Liver (tissue), 9 donors: ENCODE data around the gene GPR146. TPM values are rescaled to one million over a fixed set of nuclear protein-coding genes. Genes with fewer than 3 reads are reported as not detected.

Experiments
- DNase-seq: peaks from one replicate; pipeline ENCODE4 v3.0.0-alpha.2; 2017; ENCODE audit warnings: low spot score
- H3K27ac ChIP-seq, 2 donors: one replicate each; pipeline ENCODE4 v1.7.0; 2013; ENCODE audit warnings: inconsistent platforms in 2 of 2, low read length in 2 of 2, control low read depth in 1 of 2, low read depth in 1 of 2, mild to moderate bottlenecking in 1 of 2
- H3K27me3 ChIP-seq, 4 donors: one replicate each; pipeline versions ENCODE4 v1.6.1 to v1.7.0; 2013; ENCODE audit warnings: low read length in 3 of 4, inconsistent platforms in 1 of 4, mild to moderate bottlenecking in 1 of 4, moderate library complexity in 1 of 4; ENCODE audit not compliant: control insufficient read depth in 4 of 4, insufficient read depth in 4 of 4
- H3K36me3 ChIP-seq, 4 donors: one replicate each; pipeline versions ENCODE4 v1.6.1 to v1.7.0; 2013; ENCODE audit warnings: low read length in 3 of 4, mild to moderate bottlenecking in 3 of 4, low read depth in 1 of 4, moderate library complexity in 1 of 4; ENCODE audit not compliant: control insufficient read depth in 4 of 4, insufficient read depth in 3 of 4
- H3K4me1 ChIP-seq, 4 donors: one replicate each; pipeline versions ENCODE4 v1.6.1 to v1.7.0; 2013; ENCODE audit warnings: low read length in 3 of 4, mild to moderate bottlenecking in 3 of 4, moderate library complexity in 1 of 4; ENCODE audit not compliant: control insufficient read depth in 4 of 4, insufficient read depth in 4 of 4
- H3K4me3 ChIP-seq, 3 donors: one replicate each; pipeline versions ENCODE4 v1.6.1 to v1.7.0; 2013; ENCODE audit warnings: low read length in 3 of 3, control low read depth in 1 of 3, low read depth in 1 of 3, mild to moderate bottlenecking in 1 of 3
- H3K9ac ChIP-seq, 2 donors: one replicate each; pipeline ENCODE4 v1.7.0; 2013; ENCODE audit warnings: low read length in 2 of 2, mild to moderate bottlenecking in 2 of 2, moderate library complexity in 2 of 2, control low read depth in 1 of 2, low read depth in 1 of 2
- H3K9me3 ChIP-seq, 4 donors: one replicate each; pipeline versions ENCODE4 v1.6.1 to v1.7.0; 2013; ENCODE audit warnings: low read length in 3 of 4; ENCODE audit not compliant: control insufficient read depth in 4 of 4
- ATF3 ChIP-seq: IDR thresholded peaks from 2 replicates; pipeline ENCODE4 v1.6.1; 2016; ENCODE audit warnings: antibody characterized with exemption
- CTCF ChIP-seq: fragments of 150-350 bp; IDR thresholded peaks from 2 replicates; pipeline ENCODE4 v1.5.1; 2017; ENCODE audit warnings: improper control_type of control experiment, low read depth, low read length; ENCODE audit not compliant: missing input control
- EGR1 ChIP-seq, 2 donors: IDR thresholded peaks; 2 replicates each; pipeline ENCODE4 v1.6.1; 2016 to 2018; ENCODE audit warnings: antibody characterized with exemption in 2 of 2, low read depth in 2 of 2
- FOXA1 ChIP-seq: IDR thresholded peaks from 2 replicates; pipeline ENCODE4 v1.6.1; 2016; ENCODE audit warnings: antibody characterized with exemption
- FOXA2 ChIP-seq: IDR thresholded peaks from 2 replicates; pipeline ENCODE4 v1.6.1; 2016; ENCODE audit warnings: antibody characterized with exemption
- GABPA ChIP-seq, 2 donors: IDR thresholded peaks in 1 of 2; conservative IDR thresholded peaks in 1 of 2; 2 replicates each; pipeline ENCODE4 v1.6.1; 2016; ENCODE audit warnings: antibody characterized with exemption in 2 of 2, mild to moderate bottlenecking in 1 of 2, moderate library complexity in 1 of 2
- HNF4A ChIP-seq, 2 donors: conservative IDR thresholded peaks; 2 replicates each; pipeline ENCODE4 v1.6.1; 2016; ENCODE audit warnings: antibody characterized with exemption in 2 of 2, mild to moderate bottlenecking in 2 of 2
- HNF4G ChIP-seq: IDR thresholded peaks from 2 replicates; pipeline ENCODE4 v1.6.1; 2016; ENCODE audit warnings: antibody characterized with exemption
- JUND ChIP-seq, 2 donors: IDR thresholded peaks; 2 replicates each; pipeline ENCODE4 v1.6.1; 2016; ENCODE audit warnings: antibody characterized with exemption in 2 of 2
- NR2F2 ChIP-seq: IDR thresholded peaks from 2 replicates; pipeline ENCODE4 v1.6.1; 2016; ENCODE audit warnings: antibody characterized with exemption
- RAD21 ChIP-seq, 2 donors: IDR thresholded peaks; 2 replicates each; pipeline ENCODE4 v1.6.1; 2016; ENCODE audit warnings: antibody characterized with exemption in 2 of 2, mild to moderate bottlenecking in 2 of 2
- REST ChIP-seq: IDR thresholded peaks from 2 replicates; pipeline ENCODE4 v1.6.1; 2016; ENCODE audit warnings: antibody characterized with exemption, mild to moderate bottlenecking
- RXRA ChIP-seq, 2 donors: IDR thresholded peaks; 2 replicates each; pipeline ENCODE4 v1.6.1; 2017 to 2018; ENCODE audit warnings: antibody characterized with exemption in 2 of 2, mild to moderate bottlenecking in 1 of 2
- SP1 ChIP-seq: IDR thresholded peaks from 2 replicates; pipeline ENCODE4 v1.6.1; 2018; ENCODE audit warnings: antibody characterized with exemption, mild to moderate bottlenecking
- TAF1 ChIP-seq: conservative IDR thresholded peaks from 2 replicates; pipeline ENCODE4 v1.6.1; 2016; ENCODE audit warnings: antibody characterized with exemption, mild to moderate bottlenecking
- YY1 ChIP-seq: IDR thresholded peaks from 2 replicates; pipeline ENCODE4 v1.6.1; 2016; ENCODE audit warnings: antibody characterized with exemption, mild to moderate bottlenecking
- ZBTB33 ChIP-seq: IDR thresholded peaks from 2 replicates; pipeline ENCODE4 v1.6.1; 2016; ENCODE audit warnings: antibody characterized with exemption
- WGBS: extraction: QIAGEN DNeasy Blood & Tissue Kit; methylation state at CpG from one replicate; pipeline ENCODE4 v1.1.7; 2013; 5-methylcytosine and 5-hydroxymethylcytosine counted together
- polyA plus RNA-seq, 2 donors: library from polyadenylated mRNA; stranded (reverse) in 1 of 2; unstranded in 1 of 2; fragments of 200-250 nt in 1 of 2; fragments of >200 nt in 1 of 2; fragmentation: Nextera tagmentation in 1 of 2; extraction: Ambion mirVana in 1 of 2; gene quantifications; one replicate each; pipeline versions ENCODE4 v1.2.1 to v1.2.3, GENCODE V29; 2013 to 2015
- total RNA-seq, 2 donors: library from RNA; depleted of rRNA; stranded (reverse); fragments of >200 nt; gene quantifications; one replicate each; pipeline ENCODE4 v1.2.3, GENCODE V29; 2014
- donor health status: healthy.
- donor health status: healthy.
- donor health status: healthy.
- donor health status: healthy.
- donor health status: healthy.

Gene GPR146
- total and polyA plus RNA-seq, 4 donors: 15.5 to 33.5 (median 26.7) TPM

GRCh38 chr7:1055956-1056784 is 11.8 kb downstream of the GPR146 start:
- H3K9ac ChIP-seq: no peak overlapping the region
- no peak for TF ChIP-seq HNF4G
- peak; percentile 16 for TF ChIP-seq SP1
- no peak for TF ChIP-seq FOXA2
- no peak for TF ChIP-seq REST
- no peak for TF ChIP-seq ZBTB33
- TF ChIP-seq YY1: no peak
- TF ChIP-seq RAD21 (IDR thresholded peaks at IDR 0.05): no peak
- TF ChIP-seq RXRA (IDR thresholded peaks at IDR 0.05): peak in 1 of 2 donors; percentile 13
- TF ChIP-seq HNF4A (conservative IDR thresholded peaks at IDR 0.05): peak; percentile 6 to 48
- TF ChIP-seq CTCF: no peak
- no peak for TF ChIP-seq ATF3
- TF ChIP-seq GABPA (IDR thresholded peaks at IDR 0.05 in 1 of 2, conservative IDR thresholded peaks at IDR 0.05 in 1 of 2): no peak
- no peak for TF ChIP-seq FOXA1
- no peak for TF ChIP-seq JUND (IDR thresholded peaks at IDR 0.05)
- no peak for TF ChIP-seq TAF1
- TF ChIP-seq EGR1 (IDR thresholded peaks at IDR 0.05; ENCODE audit: low read depth in 2 of 2): no peak
- no peak for TF ChIP-seq NR2F2
- no peaks in the 10 kb centered on the region for H3K9me3 ChIP-seq
- H3K4me1 ChIP-seq: peaks cover 5 to 33% (median 12%) of the 10 kb centered on the region in 4 donors
- 72% methylated on average over 36 of the region's 36 CpGs for WGBS
- H3K27ac ChIP-seq: no peak overlapping the region
- no peaks in the 10 kb centered on the region for H3K36me3 ChIP-seq
- H3K27me3 ChIP-seq: no peaks in the 10 kb centered on the region
- no peak for DNase-seq
- no peak overlapping the region for H3K4me3 ChIP-seq
